Measurements from ENCODE around the gene ATP2B2.
A peak's percentile ranks its signal among the peaks of the same experiment; 100 is the strongest.

Gene ATP2B2

GRCh38 chr3:10356461-10356981, 148.9 kb downstream of the ATP2B2 start:
- DNase-seq, result no peak

- no peak for DNase-seq
Observed at GRCh38 chr3:10354361-10355015, 150.9 kb downstream of the ATP2B2 start.

GRCh38 chr3:10353661-10354360, 151.6 kb downstream of the ATP2B2 start:
- no peak for DNase-seq

GRCh38 chr3:10353160-10353559, 152.2 kb downstream of the ATP2B2 start:
- DNase-seq, result no peak

- DNase-seq, result no peak
Observed at GRCh38 chr3:10352146-10352911, 153.1 kb downstream of the ATP2B2 start.

GRCh38 chr3:10351013-10351735, 154.2 kb downstream of the ATP2B2 start:
- no peak for DNase-seq

GRCh38 chr3:10350324-10350985, 154.9 kb downstream of the ATP2B2 start:
- no peak for DNase-seq

- no peak for DNase-seq
Observed at GRCh38 chr3:10349801-10350200, 155.6 kb downstream of the ATP2B2 start.

GRCh38 chr3:10348404-10348721, 157.0 kb downstream of the ATP2B2 start:
- DNase-seq, result no peak

- DNase-seq, result no peak
Observed at GRCh38 chr3:10347648-10348403, 157.6 kb downstream of the ATP2B2 start.

GRCh38 chr3:10345911-10346310, 159.5 kb downstream of the ATP2B2 start:
- no peak for DNase-seq

- DNase-seq, result no peak
Observed at GRCh38 chr3:10344944-10345575, 160.3 kb downstream of the ATP2B2 start.

GRCh38 chr3:10344147-10344943, 161.0 kb downstream of the ATP2B2 start:
- DNase-seq, result peak; percentile 86

GRCh38 chr3:10343526-10343925, 161.9 kb downstream of the ATP2B2 start:
- DNase-seq, result no peak

GRCh38 chr3:10342781-10343180, 162.6 kb downstream of the ATP2B2 start:
- no peak for DNase-seq

GRCh38 chr3:10341901-10342398, 163.4 kb downstream of the ATP2B2 start:
- DNase-seq, result no peak

- DNase-seq, result no peak
Observed at GRCh38 chr3:10340476-10340875, 164.9 kb downstream of the ATP2B2 start.

GRCh38 chr3:10340046-10340445, 165.3 kb downstream of the ATP2B2 start:
- no peak for DNase-seq

GRCh38 chr3:10339376-10339955, 165.9 kb downstream of the ATP2B2 start:
- no peak for DNase-seq
